HG03025 (cell line): ENCODE measurements around the gene HDGF.

Experiments
- ATAC-seq: cut with Tn5 transposase; IDR thresholded peaks from one replicate; pipeline ENCODE4 v1.9.1; 2021; ENCODE audit warnings: mild to moderate bottlenecking, moderate library complexity; ENCODE audit not compliant: unreplicated experiment, low FRiP score

HDGF gene

DNA sequence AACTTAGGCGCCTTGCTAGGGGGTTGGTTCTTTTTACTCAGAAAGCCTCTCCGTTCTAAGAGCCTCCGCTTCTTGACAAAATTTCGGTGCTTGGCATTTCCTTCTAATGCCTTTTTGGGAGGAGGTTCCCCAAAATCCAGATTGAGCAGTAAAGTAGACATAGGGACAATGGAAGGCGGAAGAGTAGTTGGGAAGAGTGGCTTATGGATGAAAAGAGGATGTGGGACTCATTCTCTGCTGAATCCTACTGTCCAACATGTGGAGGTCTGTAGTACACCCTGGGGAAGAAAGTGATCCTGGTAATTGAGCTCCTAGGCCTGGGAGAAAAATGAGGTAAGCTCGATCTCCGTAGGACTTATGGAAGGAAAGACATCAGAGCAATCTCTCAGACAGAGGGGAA, 24.0 kb downstream of the HDGF start:
- ATAC-seq = no peak

DNA sequence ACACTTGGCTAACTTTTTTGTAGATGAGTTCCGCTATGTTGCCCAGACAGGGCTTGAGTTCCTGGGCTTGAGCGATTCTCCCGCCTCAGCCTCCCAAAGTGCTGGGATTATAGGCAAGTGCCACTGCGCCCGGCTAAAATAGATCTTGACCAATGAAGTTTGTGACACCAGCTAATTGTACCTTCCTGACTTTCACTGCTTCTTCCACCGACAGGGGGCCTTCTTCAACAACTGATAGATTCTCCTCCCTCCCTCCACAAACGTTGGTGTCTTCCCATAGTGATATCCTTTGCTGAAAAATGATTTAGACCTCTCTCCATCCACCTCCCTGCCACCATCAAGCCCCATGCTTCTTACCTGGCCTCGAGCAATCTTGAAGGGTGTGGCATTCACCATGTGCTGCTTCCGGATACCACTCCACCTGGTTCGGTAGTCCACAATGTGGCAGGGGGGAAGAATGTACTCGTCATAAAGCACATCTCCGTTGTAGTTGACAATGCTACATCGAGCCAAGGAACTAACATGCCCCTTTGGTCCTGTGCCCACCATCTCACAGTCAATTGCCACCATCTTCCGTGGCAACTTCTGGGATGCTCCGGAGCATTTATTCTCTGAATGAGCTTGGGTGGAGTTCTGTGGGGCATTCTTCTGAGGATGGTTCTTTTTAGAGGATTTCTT, 24.8 kb downstream of the HDGF start:
- ATAC-seq = no peak

DNA sequence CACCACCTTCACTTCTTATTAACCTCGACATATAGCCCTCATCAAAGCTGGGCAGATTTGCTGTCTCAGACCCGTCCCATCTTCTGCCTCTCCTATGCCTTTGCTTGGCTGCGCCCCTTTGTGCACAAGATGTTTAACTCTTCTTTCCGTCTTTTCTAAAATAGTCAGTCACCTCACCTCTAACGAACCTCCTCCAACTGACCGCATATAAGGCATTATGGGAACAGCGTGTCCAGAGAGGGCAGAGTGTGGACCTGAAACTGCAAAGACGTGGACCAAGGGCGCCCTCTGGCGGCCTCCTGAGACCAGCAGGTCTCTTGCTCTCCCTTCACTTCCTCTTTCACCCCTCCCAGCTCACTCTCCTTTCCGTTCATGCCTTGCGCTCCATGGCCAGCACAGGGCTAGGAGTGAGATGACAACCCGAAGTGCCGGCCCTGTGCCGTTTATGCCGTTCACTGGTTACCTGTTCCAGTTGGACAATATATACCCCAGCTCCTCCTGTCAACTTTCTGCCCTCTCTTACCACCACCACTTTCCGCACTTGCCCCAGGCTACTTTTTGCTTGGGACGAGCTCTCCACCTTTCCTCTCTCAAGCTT, 25.7 kb downstream of the HDGF start:
- no peak for ATAC-seq

DNA sequence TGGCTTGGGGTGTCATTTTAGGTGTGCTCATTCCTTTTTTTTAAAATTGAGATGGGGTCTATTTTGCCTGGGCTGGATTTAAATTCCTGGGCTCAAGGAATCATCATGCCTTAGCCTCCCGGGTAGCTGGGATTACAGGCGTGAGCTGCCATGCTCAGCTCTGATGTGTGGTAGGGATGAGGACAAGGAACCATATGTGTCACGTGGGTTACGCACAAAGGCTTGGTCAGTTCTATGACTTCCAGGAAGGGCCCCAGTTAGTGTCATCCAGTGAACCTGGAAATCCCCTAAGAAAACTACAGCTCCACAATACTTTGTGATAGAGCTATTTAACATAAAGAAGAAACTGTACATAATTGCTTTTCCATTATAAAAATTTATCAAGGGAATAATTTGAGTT, 29.9 kb downstream of the HDGF start:
- no peak for ATAC-seq

DNA sequence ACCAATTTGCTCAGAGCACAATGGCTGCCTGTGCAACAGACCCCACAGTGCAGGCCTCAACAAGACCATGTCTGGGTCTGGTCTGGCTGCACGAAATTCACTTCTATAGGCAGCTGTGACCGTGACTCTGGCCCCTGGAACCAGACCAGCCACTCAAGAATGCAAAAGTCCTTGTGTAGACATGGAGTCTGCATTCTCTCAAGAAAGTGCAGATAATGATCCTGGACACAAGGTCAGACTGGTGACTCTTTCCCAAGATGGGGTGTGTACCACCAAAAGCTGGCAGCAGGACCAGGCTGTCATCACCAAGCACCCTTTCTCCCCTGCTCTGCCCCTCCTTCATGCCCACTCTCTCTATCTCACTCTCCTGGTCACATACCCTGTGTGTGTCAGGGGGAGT, 30.3 kb downstream of the HDGF start:
- no peak for ATAC-seq

DNA sequence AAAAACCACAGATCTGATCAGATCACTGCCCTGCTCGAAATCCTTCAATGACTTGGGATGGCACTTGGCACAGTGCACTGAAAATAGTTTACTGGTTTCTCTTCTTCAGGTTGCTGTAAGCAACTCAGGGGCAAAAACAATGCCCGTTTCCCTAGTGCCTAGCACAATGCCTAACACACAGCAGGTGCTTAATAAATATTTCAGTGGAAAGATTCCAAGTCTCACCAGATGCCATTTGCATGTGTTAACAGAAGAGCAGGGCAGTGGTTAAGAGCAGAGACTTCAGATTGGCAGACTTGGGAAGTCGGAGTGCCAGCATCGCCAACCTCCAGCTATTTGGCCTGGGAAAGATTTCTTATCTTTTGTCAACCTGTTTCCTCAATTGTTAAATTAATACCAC, 34.1 kb downstream of the HDGF start:
- ATAC-seq = no peak

- ATAC-seq = no peak
Observed at GRCh38 chr1:156714830-156715229, 36.6 kb downstream of the HDGF start.

GRCh38 chr1:156712626-156713025, 38.8 kb downstream of the HDGF start:
- no peak for ATAC-seq

DNA sequence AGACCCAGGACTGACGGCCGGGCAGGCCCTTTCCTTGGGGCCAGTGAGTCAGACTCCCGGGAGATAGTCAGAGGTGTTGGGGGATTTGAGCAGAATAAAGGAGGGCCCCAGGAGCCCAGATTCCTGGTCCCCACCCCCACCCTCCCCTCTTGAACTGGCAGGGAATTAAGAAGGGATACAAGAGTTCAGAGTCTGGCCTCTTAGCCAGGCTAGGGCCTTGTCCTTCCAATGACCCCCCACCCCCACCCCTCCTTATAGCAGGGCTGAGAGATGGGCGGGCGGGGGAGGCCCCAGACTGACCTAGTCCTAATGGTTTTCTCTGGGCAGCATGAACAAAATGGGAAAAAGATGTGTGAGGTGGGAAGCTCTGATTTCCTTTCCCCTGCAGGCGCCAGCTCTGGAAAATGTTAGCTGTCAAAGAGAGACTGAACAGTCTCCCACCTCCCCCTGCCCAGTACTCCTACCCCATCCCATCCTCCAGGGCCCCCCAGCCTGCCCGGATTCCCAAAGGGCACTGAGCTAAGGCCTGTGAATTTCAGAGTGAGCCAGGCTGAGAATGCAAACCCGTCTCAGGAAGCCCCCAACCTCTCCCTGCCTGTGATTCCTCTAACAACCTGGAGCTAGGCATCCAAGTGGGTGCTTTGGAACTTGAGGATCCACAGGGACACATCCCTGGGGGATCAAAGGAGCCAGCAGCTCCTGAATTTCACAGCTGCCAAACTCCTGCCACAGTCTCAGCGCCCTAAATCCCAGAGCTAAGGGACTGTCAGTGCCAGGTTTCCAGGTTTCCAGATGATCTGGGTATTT, 40.3 kb downstream of the HDGF start:
- ATAC-seq = no peak

DNA sequence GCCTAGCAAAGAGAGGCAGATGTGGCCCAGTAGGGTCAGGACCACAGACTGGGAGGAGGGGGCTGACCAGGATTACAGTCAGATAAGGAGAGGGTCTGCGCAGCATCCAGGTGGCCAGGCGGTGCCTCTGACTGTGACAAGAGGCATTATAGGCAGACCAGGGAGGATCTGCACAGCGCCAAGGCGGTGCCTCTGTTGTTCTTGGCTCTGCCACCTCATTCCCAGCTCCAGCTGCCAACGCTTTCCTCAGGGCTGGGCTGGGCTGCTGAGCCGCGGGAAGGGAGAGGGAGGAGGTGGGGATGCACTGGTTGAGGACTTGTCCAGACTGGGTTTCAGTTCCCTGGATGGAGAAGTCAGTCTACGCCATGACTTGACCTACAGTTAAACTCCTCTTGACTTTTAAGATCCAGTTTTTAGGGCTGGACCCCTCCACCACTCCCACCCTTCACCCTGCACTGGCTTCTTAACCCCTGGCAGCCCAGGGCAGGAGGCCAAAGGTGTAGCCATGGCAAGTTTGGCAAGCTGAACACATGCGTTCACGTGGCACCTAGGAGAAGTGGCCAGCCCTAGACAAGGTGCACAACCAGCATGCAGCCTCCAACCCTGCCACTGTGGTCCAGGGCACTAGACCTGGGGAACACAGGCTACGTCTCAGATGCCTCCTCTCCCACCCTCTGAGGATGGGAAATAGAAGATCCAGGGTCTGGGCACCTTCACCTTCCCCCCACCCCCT, 41.6 kb downstream of the HDGF start:
- no peak for ATAC-seq

GRCh38 chr1:156709031-156709430, 42.4 kb downstream of the HDGF start:
- no peak for ATAC-seq

- ATAC-seq = no peak
Observed at GRCh38 chr1:156708218-156708661, 43.2 kb downstream of the HDGF start.

- no peak for ATAC-seq
Observed at GRCh38 chr1:156707417-156708217, 43.9 kb downstream of the HDGF start.

GRCh38 chr1:156706657-156707416, 44.6 kb downstream of the HDGF start:
- ATAC-seq = no peak

DNA sequence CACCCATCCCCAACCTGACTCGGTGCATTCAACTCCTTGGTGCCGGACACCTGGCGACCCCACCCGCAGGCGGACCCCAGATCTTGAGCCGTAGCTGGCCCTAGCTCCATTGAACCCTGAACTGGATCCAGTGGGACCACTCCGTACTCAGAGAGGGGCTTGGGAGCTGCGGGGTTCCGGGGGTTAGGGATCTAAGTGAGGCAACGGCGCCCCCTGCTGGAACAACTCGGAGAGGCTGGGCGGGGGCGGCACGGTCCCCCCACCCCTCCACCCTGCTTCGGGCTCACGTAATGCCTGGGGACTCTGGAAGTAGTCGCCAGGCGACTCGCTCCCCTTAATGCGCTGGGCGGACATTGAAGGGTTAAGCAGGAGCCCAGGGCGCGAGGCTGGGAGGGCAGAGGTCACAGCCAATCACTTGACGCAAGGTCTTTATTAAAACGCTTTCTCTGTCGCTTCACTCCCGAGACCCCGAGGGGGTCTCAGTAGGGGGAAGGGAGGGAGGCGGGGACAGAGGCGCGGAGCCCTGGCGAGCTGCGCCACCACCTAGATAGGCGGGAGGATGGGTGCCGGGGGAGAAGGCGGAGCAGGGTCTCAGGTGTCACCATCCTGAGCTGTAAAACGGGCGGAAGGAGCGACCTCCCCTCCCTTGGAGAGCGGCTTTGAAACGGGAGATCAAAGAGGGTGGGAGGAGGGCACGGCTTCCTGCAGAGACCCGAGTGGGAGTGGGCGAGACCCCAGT, 45.4 kb downstream of the HDGF start:
- ATAC-seq = no peak

DNA sequence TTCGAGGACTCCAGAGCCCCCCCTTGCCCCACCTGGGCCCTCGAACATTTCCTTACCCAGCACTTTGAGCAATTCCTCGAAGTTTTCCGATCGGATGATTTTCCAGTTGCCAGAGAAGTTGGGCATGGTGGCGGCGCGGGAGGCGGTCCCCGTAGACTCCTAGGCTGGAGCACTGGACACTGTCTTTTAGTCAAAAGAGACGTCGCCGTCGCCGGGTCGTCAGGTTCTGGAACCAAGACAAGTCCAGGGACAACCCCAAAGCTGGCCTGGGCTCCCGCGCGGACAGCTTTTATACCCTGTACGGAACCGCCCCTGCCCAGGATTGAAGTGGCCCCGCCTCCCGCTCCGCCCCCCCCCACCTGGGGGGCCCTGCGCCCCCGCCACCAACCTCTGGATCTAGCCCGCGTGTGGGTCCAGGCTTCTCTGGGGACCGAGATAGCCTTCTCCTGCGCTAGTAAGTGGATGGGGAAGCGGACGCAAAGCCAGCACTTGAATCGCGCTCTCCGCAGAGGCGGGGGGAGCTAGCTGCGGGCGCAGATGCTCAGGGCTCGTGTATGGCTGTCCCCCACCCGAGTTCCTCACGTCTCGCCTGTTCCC, 46.1 kb downstream of the HDGF start, which contains the start of gene CRABP2:
TSS of gene CRABP2 (minus strand) at position 263 of the 597 bp plus-strand sequence. CDS start at position 126, 137 bp downstream.
- no peak for ATAC-seq

GRCh38 chr1:156704930-156705320, 46.5 kb downstream of the HDGF start:
- no peak for ATAC-seq

- ATAC-seq = no peak
Observed at GRCh38 chr1:156704166-156704711, 47.2 kb downstream of the HDGF start.
